GM21529 (cell line): ENCODE data around the gene RAD52.
"Not testable (repeated sequence)": the region's sequence is repeated elsewhere in the genome, so short reads cannot be mapped to it uniquely, and the experiment has no call there.

ENCODE experiments used
- ATAC-seq: cut with Tn5 transposase; IDR thresholded peaks from one replicate; pipeline ENCODE4 v1.9.1; 2021; ENCODE audit not compliant: unreplicated experiment

Gene RAD52

DNA sequence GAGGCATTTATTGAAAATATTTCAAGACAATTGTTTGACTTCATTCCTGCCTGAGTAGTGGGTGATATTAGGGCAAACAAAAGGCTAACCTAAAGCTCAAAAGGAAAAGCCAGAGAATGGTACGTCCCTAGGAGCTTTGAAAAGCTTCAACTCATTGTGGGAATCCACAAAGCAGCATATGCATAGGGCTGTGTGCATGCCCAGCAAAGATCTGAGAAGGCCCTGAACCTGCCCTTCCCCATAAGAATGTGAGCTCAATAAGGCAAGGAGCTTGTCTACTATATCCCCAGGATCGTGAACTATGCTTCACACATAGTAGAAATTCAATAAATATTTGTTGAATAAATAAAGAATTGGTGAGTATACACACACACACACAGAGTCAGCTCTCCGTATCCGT lies 19.1 kb upstream of the RAD52 start:
- no peak for ATAC-seq

DNA sequence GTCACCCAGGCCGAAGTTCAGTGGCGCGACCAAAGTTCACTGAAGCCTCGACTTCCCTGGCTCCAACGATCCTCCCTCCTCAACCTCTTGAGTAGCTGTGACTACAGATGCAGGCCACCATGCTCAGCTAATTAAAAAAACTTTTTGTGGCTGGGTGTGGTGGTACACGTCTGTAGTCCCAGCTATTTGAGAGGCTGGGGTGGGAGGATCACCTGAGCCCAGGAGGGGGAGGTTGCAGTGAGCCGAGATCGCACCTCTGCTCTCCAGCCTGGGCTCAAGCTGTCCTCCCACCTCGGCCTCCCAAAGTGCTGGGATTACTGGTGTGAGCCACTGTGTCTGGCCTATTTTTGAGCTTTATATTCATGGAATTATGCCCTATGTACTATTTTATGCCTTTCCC lies 18.1 kb upstream of the RAD52 start:
- ATAC-seq: no peak

DNA sequence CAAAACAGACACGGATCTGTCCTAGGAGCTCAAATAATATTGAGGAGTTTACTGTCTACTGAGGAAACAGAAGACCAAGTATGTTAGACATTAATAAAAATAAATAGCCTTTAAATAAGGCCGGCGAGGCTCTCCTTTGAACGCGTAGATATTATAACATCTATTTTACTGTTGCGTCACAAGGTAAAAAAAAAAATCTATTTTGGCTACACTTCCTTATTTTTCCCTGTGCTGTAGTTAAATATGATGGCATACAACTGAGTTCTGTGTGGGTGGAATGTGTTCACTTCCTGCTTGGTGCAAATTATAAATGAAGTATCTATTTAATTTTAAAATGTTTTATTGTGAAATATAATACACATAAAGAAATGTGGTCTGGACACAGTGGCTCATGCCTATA lies 17.2 kb upstream of the RAD52 start:
- ATAC-seq: no peak

DNA sequence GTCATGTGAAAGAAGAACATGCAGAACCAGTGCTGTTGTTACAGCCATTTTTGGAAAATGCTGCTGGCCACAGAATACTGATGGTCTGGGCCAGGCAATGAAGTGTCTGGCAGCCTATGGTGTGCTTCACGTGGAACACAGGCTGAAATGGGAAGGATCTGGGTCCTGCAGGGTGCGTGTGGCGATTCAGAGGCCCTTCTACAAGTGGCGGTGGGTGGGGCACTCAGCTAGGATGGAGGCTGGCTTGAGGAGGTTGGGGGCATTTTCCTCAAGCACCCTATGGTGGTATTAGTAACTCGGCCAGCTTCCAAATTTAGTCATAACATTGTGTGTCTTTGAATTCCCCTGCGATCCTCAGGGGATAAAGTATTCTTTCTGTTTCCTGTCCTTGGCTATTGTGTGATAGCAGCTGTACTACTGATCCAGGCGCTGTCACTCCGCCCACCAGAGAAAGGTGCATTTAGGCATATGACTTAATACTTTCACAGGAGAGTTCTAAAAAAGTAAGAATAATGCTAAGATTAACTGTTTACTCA lies 9.2 kb upstream of the RAD52 start:
- ATAC-seq: peak; percentile 81

DNA sequence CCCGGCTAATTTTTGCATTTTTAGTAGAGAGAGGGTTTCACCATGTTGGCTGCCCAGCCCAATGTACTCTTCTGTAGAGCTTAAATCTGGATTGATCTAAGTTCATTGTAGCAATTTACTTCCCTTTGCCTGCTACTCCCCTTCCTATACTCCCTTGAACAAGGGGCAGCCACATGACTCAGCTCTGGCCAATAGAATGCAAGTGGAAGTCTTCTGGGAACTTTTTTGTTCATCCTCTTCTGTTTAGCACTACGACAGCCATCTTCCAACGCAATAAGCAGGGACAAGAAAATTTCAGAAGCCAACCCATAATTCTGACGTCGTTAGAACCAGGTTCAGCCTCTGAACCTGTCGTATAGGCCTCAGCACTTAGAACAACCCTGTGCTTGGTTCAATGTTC lies 6.4 kb upstream of the RAD52 start:
- ATAC-seq: no peak

DNA sequence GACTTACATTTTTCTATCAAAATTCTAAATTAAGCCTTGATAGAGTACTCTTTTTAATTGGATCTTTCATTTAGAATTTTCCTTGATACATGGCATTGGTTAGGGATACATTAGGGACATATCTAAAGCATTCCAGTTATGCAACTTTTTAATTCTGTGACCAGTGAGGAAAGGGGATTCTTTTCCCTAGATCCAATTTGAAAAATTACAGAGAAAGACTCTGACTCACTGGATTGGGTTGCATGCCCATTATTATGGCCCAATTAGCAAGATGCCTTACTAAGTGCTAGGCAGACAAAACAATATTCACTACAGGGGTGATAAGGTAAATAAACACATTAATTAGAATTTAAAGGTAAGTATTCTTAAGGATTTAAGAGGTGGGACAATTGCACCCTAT lies 5.2 kb upstream of the RAD52 start:
- no peak for ATAC-seq

DNA sequence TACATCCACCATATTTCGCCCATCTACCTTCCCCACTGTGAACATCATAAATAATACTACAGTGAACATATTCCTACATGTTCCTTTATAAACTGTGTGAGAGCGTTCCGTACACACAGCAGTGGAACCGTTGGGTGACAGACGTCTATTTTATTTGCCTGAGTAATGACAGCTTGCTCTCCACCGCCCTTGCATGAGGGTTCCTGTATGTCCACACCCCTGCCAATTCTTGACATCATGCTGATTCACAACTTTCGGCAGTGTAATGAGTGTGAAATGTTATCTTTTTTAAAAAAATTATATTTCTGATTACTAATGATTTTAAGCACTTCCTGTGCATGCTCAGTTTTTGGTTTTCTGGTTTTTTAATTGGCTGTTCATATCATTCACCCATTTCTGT lies 4.3 kb upstream of the RAD52 start:
- no peak for ATAC-seq

DNA sequence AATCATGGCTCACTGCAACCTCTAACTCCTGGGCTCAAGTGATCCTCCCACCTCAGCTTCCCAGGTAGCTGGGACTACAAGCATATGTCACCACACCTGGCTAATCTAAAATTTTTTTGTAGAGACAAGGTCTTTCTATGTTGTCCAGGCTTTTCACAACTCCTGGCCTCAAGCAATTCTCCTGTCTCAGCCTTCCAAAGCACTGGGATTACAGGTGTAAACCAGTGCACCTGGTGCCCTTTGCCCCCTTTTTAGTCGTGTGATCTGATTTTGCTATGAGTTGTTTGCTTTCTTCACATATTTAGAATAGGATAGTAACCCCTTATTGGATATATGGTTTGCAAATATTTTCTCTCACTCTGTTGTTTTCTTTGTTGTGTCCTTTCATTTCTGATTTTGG lies 1.7 kb upstream of the RAD52 start:
- ATAC-seq: no peak

DNA sequence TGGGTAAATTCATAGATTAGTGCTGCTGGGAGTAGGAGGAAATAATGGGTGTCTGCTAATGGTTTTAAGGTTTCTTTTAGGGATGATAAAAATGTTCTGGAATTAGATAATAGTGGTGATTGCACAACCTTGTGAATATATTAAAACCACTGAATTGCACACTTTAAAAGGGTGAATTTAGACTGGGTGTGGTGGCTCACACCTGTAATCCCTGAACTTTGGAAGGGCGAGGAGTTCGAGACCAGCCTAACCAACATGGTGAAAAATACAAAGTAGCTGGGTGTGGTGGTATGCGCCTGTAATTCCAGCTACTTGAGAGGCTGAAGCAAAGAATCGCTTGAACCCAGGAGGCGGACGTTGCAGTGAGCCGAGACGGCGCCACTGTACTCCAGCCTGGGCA lies 1.3 kb downstream of the RAD52 start:
- ATAC-seq: no peak

DNA sequence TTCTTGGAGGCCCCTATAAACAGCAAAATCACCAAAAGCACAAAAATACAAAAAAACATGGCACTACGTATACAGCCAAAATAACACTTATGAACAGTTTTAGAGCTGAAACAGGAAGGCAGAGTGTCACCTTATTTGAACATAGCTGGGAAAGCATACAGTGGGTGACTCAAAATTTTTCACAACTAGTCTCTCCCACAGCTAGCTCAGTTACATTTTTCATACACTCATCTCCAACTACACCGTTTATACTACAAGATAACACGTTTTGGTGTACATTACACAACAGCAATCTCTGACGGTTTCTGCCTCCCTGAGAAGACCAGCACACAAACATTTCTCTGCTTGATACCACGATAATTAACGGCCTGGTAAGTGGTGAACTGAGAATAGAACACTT lies 2.9 kb downstream of the RAD52 start:
- ATAC-seq: no peak

DNA sequence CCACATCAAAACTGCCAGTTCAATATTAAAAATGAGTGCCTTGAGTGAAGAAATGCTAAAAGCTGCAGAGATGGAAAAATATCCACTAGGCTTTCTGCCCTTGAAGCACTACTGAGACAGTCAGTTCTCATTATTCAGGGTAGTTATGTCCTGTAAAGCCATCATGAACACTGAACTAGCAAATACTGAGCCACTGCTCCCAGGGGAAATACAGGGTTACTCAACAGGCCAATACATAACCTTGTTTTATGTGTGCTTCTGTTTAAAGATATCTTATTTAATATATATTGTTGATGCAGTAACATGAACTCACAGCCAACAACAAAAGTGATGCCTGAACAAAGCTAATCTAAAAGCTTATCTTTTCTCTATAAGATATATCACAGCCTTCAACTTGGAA lies 3.3 kb downstream of the RAD52 start:
- ATAC-seq: no peak

DNA sequence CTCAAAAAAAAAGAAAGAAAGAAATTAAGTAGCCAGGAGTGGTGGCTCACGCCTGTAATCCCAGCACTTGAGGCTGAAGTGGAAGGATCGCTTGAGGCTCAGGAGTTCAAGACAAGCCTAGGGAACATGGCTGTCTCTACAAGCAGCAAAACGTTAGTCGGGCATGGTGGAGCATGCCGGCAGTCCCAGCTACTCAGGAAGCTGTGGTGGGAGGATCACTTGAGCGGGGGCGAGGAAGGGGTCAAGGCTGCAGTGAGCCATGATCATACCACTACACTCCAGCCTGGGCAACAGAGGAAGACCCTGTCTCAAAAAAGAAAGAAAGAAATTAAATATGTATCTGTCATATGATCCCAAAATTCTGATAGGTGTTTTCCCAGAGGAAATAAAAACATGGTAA lies 5.3 kb downstream of the RAD52 start:
- ATAC-seq: no peak

DNA sequence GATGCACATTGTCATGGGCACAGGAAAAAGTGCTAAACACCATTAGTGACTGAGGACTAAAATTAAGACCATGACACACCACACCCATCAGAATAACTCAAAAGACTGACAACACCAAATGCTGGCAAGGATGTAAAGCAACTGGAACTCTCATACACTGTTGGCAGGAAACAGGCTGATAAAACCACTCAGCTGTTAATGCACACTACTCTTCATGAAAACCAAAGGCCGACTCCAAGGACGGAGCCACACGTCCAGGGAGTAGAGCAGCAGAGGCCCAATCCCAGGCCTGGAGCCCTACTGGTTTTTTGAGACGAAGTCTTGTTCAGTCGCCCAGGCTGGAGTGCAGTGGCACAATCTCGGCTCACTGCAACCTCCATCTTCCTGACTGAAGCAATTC lies 6.4 kb downstream of the RAD52 start:
- no peak for ATAC-seq

DNA sequence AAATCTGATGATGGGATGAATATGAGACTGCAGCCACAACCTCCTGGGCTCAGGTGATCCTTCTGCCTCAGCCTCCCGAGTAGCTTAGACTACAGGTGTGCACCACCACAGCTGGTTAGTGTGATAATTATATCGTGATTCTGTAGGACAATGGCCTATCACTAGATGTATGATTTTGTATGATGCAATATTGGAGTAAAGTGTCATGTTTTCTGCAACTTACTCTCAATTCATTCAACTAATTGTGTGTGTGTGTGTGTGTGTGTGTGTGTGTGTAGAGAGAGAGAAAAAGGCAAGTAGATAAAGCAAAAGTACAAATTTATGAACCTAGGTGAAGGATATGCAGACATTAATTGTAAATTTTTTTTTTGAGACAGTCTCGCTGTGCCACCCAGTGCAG lies 10.7 kb downstream of the RAD52 start:
- no peak for ATAC-seq

DNA sequence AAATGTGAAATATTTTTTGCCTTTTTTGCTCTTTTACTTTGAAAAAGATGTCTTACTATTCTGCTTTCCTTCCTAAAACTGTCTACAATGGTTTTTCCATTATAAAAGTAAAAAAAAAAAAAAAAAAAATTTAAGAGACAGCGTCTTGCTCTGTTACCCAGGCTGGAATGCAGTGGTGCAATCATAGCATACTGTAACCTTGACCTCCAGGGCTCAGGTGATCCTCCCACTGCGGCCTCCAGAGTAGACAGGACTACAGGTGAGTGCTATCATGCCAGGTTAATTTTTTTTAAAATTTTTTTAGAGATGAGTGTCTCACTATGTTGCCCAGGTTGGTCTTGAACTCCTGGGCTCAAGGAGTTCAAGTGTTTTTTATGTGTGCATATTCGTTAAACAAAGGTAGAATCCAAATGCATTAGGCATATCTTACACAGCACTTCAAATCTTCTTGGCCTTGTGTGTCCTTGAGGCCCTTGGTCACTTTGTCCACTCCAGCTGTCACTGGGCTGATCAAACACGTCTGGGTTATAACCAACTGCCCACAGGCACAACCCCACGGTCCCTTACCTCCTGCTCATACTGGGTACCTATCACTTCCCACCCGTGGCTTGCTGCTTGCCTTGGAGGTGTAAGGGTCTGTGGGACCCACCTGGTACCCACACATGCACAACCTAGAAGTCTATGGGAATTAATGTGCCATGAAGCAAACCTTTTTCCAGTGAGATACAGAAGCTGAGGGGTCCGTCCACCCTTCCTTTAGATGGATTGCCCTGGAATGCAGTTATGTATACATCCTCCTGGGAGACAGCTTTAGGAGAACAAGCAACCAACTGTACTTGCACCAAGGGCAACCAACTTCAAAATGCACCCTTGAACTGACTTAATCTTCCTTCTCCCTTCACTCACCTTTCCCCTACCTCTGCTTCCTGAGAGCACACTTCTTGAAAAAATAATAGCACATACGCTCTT lies 12.8 kb downstream of the RAD52 start:
- ATAC-seq: no peak

DNA sequence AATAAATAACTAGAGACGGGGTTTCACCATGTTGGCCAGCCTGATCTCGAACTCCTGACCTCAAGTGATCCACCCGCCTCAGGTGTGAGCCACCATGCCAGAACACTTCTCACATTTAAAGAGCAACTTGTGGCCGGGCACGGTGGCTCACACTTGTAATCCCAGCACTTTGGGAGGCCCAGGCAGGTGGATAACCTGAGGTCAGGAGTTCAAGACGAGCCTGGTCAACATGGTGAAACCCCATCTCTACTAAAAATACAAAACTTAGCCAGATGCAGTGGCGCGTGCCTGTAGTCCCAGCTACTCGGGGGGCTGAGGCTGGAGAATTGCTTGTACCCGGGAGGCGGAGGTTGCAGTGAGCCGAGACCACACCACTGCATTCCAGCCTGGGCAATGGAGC lies 13.6 kb downstream of the RAD52 start:
- not testable (repeated sequence) for ATAC-seq

DNA sequence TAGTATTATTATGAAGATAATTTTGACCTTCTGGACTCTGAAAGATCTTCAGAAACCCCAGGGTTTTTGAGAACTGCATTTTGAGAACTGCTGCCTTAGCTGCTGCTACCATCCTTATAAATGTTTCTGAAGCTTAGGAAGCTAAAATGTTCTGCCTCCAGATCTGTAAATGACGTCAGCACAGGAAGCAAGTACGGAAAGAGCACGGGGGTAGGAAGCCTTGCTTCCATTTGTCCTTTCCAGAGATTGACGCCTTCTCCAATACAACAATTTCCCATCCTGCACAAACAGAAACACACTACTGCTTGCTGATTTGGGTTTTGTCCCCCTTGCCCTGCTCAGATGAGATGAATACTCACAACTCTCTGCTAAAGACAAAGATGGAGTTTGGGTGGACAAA lies 17.9 kb downstream of the RAD52 start:
- no peak for ATAC-seq

DNA sequence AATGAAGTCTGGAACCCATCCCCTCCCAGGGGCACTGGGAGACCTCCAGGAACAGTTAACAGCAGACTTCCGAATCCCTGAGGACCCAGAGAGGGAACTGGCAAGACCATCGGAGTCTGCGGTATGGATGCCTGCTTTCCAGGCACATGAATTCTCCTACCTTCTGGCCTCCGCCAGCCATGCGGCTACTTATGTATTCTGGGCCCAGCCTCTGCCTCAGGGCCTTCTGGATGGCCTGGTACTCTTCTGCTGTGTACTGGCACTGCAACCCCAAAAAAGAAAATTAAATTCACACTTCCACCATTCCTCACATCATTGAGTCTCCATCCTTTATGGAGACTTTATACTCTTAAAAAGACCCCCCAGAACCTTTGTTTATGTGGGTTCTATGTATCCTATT lies 18.4 kb downstream of the RAD52 start:
- ATAC-seq: no peak

DNA sequence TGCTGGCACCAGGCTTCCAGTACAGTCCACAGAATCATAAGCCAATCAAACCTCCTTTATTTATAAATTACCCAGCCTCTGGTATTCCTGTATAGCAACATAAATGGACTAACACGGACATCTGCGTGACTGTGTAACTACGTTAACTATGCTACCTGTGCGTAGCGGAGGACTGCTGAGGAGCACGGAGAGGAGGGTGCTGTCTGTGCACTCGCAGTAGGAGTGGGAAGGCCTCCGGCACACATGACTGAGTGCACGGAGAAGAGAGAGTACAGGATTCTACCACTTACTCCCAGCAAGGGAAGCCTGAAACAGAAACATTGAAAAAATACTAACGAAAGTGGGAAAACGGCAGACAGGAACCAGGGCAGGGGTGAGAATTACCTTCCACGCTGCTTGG lies 22.9 kb downstream of the RAD52 start:
- no peak for ATAC-seq

DNA sequence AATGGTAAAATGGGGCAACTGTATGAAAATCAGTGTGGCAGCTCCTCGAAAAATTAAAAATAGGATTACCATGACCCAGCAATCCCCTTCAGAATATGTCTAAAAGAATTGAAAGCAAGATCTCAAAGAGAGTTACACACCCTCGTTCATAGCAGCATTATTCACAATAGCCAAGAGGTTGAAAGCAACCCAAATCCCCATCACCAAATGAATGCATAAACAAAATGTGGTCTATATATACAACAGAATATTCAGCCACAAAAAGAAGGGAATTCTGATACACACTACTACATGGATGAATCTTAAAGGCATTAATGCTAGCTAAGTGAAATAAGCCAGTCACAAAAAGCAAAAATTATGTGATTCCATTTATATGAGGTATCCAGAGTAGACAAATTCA lies 27.2 kb downstream of the RAD52 start:
- ATAC-seq: no peak

DNA sequence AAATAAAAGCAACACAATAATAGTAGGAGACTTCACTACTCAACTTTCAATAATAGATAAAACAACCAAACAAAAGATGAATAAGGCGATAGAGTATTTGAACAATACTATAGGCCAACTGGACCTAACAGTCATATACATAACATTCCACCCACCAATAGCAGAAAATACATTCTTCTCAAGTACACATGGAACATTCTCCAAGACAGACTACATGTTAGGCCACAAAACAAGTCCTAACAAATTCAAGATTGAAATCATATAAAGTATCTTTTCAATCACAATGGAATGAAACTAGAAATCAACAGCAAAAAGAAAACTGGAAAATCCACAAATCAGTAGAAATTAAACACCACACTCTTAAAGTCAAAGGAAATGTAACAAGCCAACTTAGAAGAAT lies 28.8 kb downstream of the RAD52 start:
- ATAC-seq: no peak

DNA sequence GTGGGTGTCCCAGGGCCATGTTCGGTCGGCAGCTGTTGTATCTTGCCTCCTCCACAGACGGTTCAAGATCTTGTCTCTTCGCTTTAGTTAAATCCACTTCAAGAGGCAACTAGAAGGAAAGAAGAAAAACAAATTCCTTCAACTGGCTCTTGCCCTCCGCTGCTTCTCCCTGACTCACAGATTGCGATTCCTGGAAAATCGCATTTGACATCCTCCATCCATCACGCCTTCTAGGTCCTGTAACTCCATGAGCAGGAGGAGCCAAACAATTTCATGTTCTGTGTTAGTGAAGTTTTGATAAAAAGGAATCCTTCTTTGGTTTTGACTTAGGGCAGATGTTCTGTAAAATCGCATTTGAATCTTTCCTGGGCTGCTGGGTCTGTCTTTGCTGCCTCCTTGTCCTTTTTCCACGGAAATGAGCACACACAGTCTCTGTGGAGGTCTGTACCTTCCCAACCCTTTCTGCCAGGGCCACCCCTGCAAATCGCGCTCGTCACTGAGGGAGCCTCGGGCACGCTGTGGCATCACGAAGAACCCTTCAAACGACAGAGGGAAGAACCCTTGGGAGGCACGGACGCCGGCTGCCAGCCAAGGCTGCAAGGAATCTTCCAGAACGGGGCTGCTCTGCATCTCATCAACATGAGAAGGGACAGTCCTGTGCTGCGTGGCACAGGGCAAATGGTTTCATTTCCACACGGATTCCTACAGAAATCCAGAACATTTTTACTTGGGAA lies 32.6 kb downstream of the RAD52 start:
- no peak for ATAC-seq
